ENCODE measurements around the gene TBL1X.
"Not testable (repeated sequence)": the region's sequence is repeated elsewhere in the genome, so short reads cannot be mapped to it uniquely, and the experiment has no call there.

TBL1X gene

GRCh38 chrX:9459186-9459748, 5.6 kb upstream of the TBL1X start:
- FAIRE-seq = no peak

- FAIRE-seq = no peak
Measured at GRCh38 chrX:9461087-9461486, 3.8 kb upstream of the TBL1X start.

DNA sequence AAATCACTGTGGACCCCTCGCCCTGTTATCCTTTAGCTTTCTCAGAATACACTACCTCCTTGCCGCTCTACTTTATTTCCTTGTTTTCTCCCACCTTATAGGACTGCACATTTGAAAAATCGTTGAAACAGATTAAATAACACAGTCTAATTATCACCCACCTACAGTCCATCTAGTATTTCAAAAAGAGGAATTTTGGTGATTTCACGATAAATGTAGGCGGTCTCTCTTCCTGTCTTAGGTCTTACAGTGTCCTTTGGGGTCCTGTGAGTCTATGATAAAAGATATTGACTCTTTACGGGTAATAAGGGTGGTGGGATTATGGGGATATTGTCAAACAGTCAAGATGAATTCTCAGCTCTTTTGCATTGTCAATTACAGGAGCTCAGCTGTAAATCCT, 2.4 kb upstream of the TBL1X start:
- no peak for FAIRE-seq

GRCh38 chrX:9465380-9466123, 694 bp downstream of the TBL1X start:
- FAIRE-seq = no peak

DNA sequence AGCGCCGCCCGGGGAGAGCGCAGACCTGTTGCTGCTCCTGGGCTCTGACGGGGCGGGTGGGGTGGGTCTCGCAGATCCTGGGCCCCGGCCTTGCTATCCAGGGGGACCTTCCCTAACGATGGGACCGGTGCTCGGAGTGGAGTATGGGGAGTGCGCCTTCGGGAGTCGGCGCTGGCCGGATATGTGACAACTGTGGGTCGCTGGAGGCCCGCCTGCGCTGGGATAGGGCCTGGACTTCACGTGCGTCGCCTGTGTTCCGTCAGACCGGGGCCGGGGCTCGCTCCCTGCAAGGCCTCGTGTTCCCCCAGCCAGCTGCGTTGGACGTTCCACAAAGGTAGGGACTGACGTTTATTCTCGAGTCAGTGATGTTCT, 1.3 kb downstream of the TBL1X start:
- no peak for FAIRE-seq

DNA sequence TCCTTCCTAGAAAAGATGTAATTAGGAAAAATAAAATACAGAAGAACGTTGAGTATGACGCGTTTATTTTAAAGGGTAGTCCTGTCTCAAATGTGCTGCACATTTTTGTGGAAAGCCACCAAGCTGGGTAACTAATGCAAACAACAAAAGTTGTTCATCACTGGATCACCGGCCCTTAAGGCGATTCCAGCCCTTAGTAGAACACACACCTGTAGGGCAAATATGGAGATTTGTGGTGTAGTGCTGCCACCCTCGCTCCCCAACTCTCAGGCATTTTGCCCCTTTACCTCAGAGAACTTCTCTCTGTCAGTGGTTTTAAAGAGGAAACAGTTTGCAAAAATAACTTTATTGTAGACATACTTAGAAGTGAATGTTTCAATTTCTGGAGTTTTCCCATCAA, 1.9 kb downstream of the TBL1X start:
- no peak for FAIRE-seq

- no peak for FAIRE-seq
Measured at GRCh38 chrX:9467146-9467545, 2.3 kb downstream of the TBL1X start.

DNA sequence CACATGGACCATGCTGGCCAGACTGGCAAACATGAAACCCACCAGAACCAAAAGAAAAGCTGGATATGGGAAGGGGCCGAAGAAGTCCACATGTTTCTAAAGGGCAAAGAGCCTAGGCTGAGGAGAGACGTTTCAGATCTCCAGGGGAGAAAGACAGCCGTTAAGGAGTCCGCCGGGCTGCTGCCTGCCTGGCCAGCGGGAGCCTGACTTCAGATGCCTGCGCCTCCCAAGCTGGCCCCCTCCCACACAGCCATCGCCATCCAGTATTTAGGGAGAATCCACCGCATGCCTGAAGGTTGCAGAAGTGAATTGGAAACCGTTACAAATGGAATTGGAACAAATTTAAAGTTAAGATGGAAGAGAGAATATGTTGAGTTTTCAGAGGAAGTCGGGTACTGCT, 2.9 kb downstream of the TBL1X start:
- no peak for FAIRE-seq

GRCh38 chrX:9471571-9471985, 6.7 kb downstream of the TBL1X start:
- no peak for FAIRE-seq

DNA sequence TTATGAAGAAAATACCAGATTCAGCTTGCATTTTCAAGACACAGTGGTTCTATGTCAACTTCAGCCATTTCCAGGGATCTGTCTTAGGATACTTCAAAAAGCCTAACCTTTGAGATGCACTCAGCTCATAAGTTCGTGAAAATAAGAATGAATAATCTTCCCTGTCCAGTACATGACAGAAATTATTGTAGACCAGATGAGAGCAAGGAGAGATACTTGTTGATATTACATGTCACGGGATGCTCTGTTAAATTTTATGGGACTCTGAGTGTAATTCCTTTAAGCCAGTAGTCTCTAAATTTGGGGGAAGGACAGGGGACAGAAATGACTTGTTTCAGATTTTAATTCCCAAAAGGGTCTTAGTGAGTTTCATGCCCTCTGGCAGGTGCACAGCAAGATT, 8.8 kb downstream of the TBL1X start:
- FAIRE-seq = no peak

GRCh38 chrX:9475417-9475816, 10.6 kb downstream of the TBL1X start:
- FAIRE-seq = not testable (repeated sequence)

DNA sequence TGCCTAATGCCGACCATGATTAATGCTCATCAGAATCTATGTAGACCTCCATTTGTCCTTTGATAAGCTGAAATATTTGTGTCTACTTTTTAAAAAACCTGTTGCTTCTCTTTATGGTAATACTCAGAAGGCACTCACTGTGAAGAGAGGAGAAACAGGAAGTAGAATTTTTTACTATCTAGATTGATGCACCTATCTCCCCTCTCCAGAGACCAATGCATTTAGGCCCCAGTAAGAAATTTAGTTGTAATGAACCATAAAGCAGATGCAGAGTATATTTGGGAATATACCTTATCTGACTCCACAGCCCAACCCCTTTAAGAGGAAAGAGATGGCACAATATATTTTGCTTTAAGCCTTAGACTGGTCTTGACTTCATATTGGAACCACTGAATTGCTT, 11.1 kb downstream of the TBL1X start:
- no peak for FAIRE-seq

- FAIRE-seq = peak; percentile 30
Measured at GRCh38 chrX:9476810-9477575, 12.1 kb downstream of the TBL1X start.

GRCh38 chrX:9482408-9482807, 17.6 kb downstream of the TBL1X start:
- FAIRE-seq = no peak

- FAIRE-seq = no peak
Measured at GRCh38 chrX:9482837-9483236, 18.0 kb downstream of the TBL1X start.

DNA sequence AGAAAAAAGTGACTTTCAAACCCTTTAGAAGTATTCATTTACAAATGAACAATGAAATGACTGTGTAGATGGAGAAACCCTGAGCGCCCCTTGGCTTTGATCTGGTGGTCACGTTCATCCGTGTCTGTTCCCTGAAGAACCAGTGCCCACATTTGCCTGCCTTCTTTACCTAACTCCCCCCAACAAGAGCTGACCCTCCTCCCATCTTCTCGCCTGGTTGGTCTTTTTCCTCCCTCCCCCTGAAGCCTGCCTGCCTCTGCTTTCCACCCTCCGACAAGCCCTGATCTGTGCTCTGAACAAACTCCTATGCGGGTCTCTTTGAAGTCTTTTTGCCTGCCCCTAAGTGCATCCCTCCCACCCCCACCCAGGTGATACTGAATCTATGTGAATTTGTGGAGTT, 18.5 kb downstream of the TBL1X start:
- no peak for FAIRE-seq

DNA sequence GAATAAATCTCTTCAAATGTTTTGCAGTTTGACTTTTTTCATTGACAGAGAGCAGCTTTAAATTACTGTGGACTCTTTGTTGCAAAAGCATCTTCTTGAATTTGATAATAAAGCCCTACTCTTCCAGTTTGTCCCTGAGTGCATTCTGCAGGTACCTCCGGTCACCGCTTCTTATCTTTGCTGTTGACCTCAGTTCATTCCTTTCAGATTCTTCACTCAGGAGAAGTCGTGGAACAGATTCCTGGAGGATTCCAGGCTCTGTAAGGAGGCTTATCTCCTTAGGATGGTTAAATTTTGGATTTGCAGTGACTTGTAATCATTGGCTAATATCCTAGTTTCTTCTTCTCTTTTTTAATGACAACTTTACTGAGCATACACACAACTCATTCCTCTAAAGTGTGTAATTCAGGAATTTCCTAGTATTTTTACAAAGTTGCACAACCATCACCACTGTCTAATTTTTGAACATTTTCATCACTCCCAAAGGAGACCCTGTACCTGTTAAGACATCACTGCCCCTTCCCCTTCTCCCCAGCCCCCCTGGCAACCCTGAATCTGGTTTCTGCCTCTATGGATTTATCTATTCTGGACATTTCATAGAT, 22.0 kb downstream of the TBL1X start:
- FAIRE-seq = no peak

- no peak for FAIRE-seq
Measured at GRCh38 chrX:9488586-9488985, 23.7 kb downstream of the TBL1X start.

- FAIRE-seq = no peak
Measured at GRCh38 chrX:9489234-9489633, 24.4 kb downstream of the TBL1X start.

DNA sequence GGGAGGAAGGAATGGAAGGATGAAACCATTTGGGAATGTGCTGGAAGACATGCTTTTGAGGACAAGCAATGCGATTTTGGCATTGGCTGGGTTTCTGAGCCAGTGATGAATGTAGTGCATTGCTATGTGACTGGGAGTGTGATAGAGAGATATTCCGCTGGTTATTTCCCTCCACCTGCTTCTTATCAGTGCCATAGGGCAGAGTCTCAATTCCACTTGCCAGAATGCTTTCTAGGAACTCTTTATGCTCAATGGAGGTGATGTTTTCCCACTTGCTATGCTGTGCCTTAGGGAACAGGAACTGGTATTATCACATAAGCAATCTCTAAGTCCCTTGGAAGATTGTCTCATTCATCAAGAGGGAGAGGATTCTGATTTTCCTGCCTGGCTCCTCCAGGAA, 28.0 kb downstream of the TBL1X start:
- no peak for FAIRE-seq

- no peak for FAIRE-seq
Measured at GRCh38 chrX:9493936-9494335, 29.1 kb downstream of the TBL1X start.

- no peak for FAIRE-seq
Measured at GRCh38 chrX:9494771-9495170, 29.9 kb downstream of the TBL1X start.

GRCh38 chrX:9495496-9495895, 30.6 kb downstream of the TBL1X start:
- no peak for FAIRE-seq

- no peak for FAIRE-seq
Measured at GRCh38 chrX:9498236-9498635, 33.4 kb downstream of the TBL1X start.

Data from A204.1 (cell line).